OCI-LY3 (cell line): ENCODE data around the gene LZTS2.

ENCODE experiments used
- H2AFZ ChIP-seq: fragments of 200-600, 300-600 bp; shearing (Covaris generic); 2 replicates; pipeline ENCODE4 v1.6.0; 2014; ENCODE audit warnings: antibody characterized with exemption, low read depth, low read length
- H3K27ac ChIP-seq: fragments of 200-600, 300-600 bp; sonication (generic); 2 replicates; pipeline ENCODE4 v1.5.1; 2014; ENCODE audit warnings: mild to moderate bottlenecking, low read length, moderate library complexity, mixed read lengths
- H3K27me3 ChIP-seq: fragments of 200-600, 300-600 bp; sonication (generic); 2 replicates; pipeline ENCODE4 v1.6.1; 2014; ENCODE audit warnings: low read depth, low read length, mixed read lengths
- H3K36me3 ChIP-seq: fragments of 200-600, 300-600 bp; sonication (generic); replicated peaks from 2 replicates; pipeline ENCODE3; 2014; ENCODE audit warnings: low read depth, low read length, mixed read lengths
- H3K4me1 ChIP-seq: fragments of 300-600, 200-600 bp; sonication (generic); 2 replicates; pipeline ENCODE4 v1.6.1; 2014; ENCODE audit warnings: low read length, mixed read lengths
- H3K4me2 ChIP-seq: fragments of 200-600, 300-600 bp; sonication (generic); 2 replicates; pipeline ENCODE4 v1.6.1; 2014; ENCODE audit warnings: low read length, mixed read lengths
- H3K4me3 ChIP-seq: fragments of 300-600, 200-600 bp; sonication (generic); 2 replicates; pipeline ENCODE4 v1.5.1; 2014; ENCODE audit warnings: antibody characterized with exemption, mild to moderate bottlenecking, low read length, moderate library complexity
- H3K79me2 ChIP-seq: fragments of 300-600, 200-600 bp; shearing (Covaris generic); 2 replicates; pipeline ENCODE4 v1.6.1; 2014; ENCODE audit warnings: mild to moderate bottlenecking, low read length, mixed read lengths
- H3K9ac ChIP-seq: fragments of 300-600, 200-600 bp; shearing (Covaris generic); 2 replicates; pipeline ENCODE4 v1.6.0; 2014; ENCODE audit warnings: mild to moderate bottlenecking, low read length, moderate library complexity
- H3K9me3 ChIP-seq: fragments of 200-600, 300-600 bp; shearing (Covaris generic); 2 replicates; pipeline ENCODE4 v1.6.1; 2014; ENCODE audit warnings: low read length, mixed read lengths; ENCODE audit not compliant: insufficient read depth
- H4K20me1 ChIP-seq: fragments of 200-600, 300-600 bp; sonication (generic); 2 replicates; pipeline ENCODE4 v1.6.1; 2016; ENCODE audit warnings: low read length, mixed read lengths; ENCODE audit not compliant: insufficient read depth
- EZH2phosphoT487 ChIP-seq: fragments of 200-600 bp; shearing (Covaris generic); IDR thresholded peaks from 2 replicates; pipeline ENCODE4 v1.6.1; 2018; ENCODE audit warnings: antibody characterized with exemption, mixed run types, low read depth
- TF ChIP-seq, protein P1 (sequence below): fragments of 200-600, 300-600 bp; sonication (generic); IDR thresholded peaks from 2 replicates; pipeline ENCODE4 v1.5.1; 2014; ENCODE audit warnings: antibody characterized with exemption, low read length, low read depth

The LZTS2 gene

DNA sequence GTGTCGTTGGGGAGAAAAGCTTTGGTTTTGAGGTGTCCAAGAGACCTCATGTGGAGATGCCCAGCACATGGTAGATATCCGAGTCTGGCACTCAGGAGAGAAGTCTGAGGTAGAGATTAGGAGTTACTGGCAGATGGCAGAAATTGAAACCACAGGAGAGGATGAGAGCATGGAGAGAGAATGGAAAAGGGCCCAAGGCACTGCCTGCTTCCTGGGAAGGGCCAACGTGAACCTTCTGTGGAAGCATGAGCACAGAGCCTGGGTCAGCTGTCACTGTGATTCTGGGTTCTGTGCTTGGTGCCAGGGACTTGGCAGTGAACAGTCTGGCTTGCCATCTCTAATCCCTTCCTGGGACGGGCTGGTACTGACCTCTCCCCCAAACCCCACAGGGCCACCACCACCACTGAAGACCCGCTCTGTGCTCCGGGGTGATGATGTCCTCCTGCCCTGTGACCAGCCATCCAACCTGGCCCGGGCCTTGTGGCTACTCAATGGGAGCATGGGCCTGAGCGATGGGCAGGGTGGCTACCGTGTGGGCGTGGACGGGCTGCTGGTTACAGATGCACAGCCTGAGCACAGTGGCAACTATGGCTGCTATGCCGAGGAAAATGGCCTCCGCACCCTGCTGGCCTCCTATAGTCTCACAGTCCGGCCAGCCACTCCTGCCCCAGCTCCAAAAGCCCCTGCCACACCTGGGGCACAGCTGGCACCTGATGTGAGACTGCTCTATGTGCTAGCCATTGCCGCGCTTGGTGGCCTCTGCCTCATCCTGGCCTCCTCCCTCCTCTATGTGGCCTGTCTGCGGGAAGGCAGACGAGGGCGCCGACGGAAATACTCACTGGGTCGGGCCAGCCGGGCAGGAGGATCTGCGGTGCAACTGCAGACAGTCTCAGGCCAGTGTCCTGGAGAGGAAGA, 16.4 kb upstream of the LZTS2 start:
- TF ChIP-seq, protein P1, sequence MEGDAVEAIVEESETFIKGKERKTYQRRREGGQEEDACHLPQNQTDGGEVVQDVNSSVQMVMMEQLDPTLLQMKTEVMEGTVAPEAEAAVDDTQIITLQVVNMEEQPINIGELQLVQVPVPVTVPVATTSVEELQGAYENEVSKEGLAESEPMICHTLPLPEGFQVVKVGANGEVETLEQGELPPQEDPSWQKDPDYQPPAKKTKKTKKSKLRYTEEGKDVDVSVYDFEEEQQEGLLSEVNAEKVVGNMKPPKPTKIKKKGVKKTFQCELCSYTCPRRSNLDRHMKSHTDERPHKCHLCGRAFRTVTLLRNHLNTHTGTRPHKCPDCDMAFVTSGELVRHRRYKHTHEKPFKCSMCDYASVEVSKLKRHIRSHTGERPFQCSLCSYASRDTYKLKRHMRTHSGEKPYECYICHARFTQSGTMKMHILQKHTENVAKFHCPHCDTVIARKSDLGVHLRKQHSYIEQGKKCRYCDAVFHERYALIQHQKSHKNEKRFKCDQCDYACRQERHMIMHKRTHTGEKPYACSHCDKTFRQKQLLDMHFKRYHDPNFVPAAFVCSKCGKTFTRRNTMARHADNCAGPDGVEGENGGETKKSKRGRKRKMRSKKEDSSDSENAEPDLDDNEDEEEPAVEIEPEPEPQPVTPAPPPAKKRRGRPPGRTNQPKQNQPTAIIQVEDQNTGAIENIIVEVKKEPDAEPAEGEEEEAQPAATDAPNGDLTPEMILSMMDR, result no peak
- TF ChIP-seq EZH2phosphoT487, result no peak
- Histone ChIP-seq H3K4me2 (no peak overlapping the region), H3K79me2 (peaks cover 24% of the 10 kb centered on the region), H4K20me1 (no peaks in the 10 kb centered on the region), H3K4me3 (no peak overlapping the region), H3K36me3 (no peaks in the 10 kb centered on the region), H2AFZ (no peak overlapping the region), H3K27ac (no peak overlapping the region), H3K27me3 (no peaks in the 10 kb centered on the region), H3K4me1 (peaks cover 11% of the 10 kb centered on the region), H3K9ac (no peak overlapping the region), H3K9me3 (no peaks in the 10 kb centered on the region)

DNA sequence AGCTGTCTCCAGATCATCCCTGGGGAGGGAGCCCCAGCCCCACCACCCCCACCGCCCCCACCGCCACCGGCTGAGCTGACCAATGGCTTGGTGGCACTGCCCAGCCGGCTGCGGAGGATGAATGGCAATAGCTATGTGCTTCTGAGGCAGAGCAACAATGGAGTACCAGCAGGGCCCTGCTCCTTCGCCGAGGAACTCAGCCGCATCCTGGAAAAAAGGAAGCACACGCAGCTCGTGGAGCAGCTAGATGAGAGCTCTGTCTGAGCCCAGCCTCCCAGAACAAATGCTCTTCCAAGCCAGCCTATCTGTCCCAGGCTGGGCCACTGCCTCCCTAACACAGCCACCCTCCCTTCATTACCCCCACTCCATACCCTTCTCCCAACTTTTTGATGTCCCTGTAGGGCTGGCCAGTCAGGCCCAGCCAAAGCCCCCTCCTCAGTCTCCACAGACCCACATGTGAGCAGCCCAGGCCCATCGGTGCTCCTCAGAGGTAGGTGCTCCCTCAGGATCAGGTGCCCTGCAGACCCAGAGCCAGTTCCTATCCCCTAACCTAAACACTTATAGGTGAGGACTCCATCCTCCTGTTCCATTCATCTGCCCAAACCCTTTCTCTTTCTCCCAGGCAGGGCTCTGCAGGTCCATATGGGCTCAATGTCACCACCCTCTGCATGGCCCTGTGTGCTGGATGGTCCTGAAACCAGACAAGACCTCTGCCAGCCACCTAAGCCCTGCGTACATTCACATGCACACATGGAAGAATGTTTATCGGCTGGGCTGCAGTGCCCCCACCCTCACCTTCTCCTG, 15.5 kb upstream of the LZTS2 start:
- Histone ChIP-seq H3K27me3 (no peaks in the 10 kb centered on the region), H3K36me3 (peaks cover under 1% of the 10 kb centered on the region), H3K9me3 (no peaks in the 10 kb centered on the region), H3K79me2 (peaks cover 33% of the 10 kb centered on the region), H3K4me2 (no peak overlapping the region), H3K9ac (no peak overlapping the region), H2AFZ (no peak overlapping the region), H3K27ac (no peak overlapping the region), H3K4me3 (no peak overlapping the region), H4K20me1 (no peaks in the 10 kb centered on the region), H3K4me1 (peaks cover 18% of the 10 kb centered on the region)
- TF ChIP-seq EZH2phosphoT487, result no peak
- TF ChIP-seq, protein P1, result no peak

GRCh38 chr10:100984672-100985177, 14.9 kb upstream of the LZTS2 start:
- H3K79me2 ChIP-seq, result peaks cover 39% of the 10 kb centered on the region
- TF ChIP-seq, protein P1, result no peak
- TF ChIP-seq EZH2phosphoT487, result no peak
- no peaks in the 10 kb centered on the region for H3K9me3 ChIP-seq
- no peak overlapping the region for H3K27ac ChIP-seq
- H4K20me1 ChIP-seq, result no peaks in the 10 kb centered on the region
- no peak overlapping the region for H3K4me3 ChIP-seq
- H3K27me3 ChIP-seq, result no peaks in the 10 kb centered on the region
- no peak overlapping the region for H3K9ac ChIP-seq
- peaks cover 18% of the 10 kb centered on the region for H3K4me1 ChIP-seq
- peaks cover 6% of the 10 kb centered on the region for H3K36me3 ChIP-seq
- H3K4me2 ChIP-seq, result no peak overlapping the region
- no peak overlapping the region for H2AFZ ChIP-seq

DNA sequence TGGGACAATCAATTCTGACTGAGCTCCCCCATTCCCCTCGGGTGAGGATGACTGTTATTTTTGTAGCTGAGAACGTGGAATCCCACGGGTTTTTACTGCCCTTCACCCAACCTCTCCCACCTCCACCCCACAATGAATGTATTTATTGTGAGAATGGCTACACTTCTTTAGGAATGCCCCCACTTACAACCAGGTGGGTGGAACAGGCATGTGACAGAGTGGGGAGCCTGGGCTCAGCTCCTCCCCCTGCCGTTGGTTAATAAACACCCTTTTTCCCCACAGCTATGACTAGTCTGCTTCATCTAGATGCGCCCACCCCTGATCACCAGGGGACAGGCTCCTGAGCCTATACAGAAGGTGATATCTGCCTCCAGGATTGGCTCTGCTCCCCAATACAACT, 14.3 kb upstream of the LZTS2 start:
- no peaks in the 10 kb centered on the region for H4K20me1 ChIP-seq
- no peak overlapping the region for H3K9ac ChIP-seq
- H3K4me3 ChIP-seq, result no peak overlapping the region
- H3K4me2 ChIP-seq, result no peak overlapping the region
- H2AFZ ChIP-seq, result no peak overlapping the region
- TF ChIP-seq, protein P1, result no peak
- TF ChIP-seq EZH2phosphoT487, result no peak
- peaks cover 9% of the 10 kb centered on the region for H3K36me3 ChIP-seq
- peaks cover 45% of the 10 kb centered on the region for H3K79me2 ChIP-seq
- H3K27me3 ChIP-seq, result no peaks in the 10 kb centered on the region
- no peaks in the 10 kb centered on the region for H3K9me3 ChIP-seq
- peaks cover 18% of the 10 kb centered on the region for H3K4me1 ChIP-seq
- no peak overlapping the region for H3K27ac ChIP-seq
